ENCODE results near the gene HPSE2.
"Not testable (repeated sequence)": the region's sequence is repeated elsewhere in the genome, so short reads cannot be mapped to it uniquely, and the experiment has no call there.

HPSE2 gene

DNA sequence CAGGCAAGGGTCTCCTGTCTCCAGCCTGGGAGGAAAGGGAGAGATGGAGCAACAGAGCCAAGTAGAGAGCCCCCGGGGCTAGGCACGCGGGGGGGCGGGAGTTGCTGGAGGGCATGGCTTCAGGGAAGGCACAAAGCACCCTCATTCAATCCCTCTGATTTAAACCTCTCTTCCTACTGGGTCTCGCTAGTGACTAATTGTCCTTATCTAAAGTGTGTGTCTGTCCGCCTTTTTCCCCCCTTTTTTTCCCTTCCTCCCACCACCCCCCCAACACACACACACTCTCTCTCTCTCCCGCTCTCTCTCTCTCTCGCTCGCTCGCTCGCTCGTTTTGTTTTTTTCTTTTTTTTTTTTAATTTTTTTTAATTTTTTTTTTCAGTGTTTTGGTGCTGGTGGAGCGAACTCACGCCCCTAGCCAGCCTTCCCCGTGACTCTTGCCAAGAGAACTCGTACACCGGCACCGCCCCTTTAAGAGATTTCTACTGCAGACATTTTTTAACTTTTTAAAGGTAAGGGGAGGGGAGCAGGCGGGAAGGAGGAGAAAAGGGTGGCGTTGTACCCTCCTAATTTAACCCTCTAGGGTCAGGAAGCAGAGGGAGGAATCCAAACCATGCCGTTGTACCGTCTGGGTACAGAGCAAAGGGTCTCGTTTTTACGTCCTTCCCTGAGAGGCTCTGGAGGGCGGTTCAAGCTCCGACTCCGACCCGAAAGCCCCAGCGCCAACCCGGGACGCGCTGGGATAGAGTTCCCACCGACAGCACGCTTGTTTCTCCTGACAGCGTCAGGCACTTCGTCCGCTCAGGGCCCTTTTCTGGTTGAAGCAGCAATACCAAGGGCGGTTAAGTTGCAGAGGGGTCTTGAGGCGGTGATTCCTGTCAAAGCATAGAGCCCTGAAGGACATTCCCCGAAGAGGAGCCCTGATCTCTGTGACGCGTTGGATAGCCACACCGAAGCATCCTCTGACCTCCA is at the start of gene HPSE2:
TSS of gene HPSE2 (minus strand) at position 195 of the 969 bp plus-strand sequence.
- no peak for DNase-seq (ENCODE audit: low read depth)

DNA sequence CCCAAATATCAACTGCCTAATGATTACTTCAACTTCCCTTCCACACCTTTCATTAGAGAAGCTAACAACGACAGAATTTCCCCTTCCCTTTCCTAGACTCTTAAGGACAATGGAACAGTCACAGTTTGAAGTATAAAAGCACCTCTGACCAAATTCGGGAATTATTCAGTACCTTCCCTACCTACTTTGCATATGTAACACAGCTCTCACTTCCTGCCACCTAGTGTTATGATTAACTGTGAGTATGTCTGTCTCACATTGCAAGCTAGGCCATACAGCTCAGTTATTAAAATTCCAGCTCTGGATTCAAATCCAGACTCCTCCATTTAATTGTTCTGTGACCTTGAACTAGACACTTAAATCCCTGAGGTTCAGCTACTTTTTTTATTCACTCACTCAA is 44.8 kb upstream of the HPSE2 start:
- DNase-seq (ENCODE audit: low read depth): no peak

DNA sequence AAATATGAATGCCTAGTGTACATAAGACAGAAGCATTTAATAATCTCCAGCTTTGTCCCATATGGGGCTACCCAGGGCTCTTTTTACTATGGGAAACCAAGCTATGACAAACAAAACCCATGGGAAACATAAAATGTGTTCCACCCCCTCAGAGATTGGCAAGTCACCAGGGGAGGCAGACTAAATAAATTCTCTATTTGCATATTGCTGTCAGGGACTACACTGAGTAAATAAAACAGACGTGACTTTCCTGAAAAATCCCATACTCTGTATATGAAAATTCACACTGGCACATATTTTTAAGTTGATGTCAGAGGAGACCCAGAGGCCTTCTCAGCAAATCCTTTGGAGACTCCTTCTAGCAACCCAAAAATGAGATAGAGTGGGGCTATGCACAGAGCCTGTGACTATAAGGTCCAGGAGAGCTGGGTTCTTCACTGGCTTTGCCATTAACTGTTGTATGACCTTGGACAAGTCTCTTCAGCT is 44.0 kb upstream of the HPSE2 start:
- DNase-seq (ENCODE audit: low read depth): no peak

DNA sequence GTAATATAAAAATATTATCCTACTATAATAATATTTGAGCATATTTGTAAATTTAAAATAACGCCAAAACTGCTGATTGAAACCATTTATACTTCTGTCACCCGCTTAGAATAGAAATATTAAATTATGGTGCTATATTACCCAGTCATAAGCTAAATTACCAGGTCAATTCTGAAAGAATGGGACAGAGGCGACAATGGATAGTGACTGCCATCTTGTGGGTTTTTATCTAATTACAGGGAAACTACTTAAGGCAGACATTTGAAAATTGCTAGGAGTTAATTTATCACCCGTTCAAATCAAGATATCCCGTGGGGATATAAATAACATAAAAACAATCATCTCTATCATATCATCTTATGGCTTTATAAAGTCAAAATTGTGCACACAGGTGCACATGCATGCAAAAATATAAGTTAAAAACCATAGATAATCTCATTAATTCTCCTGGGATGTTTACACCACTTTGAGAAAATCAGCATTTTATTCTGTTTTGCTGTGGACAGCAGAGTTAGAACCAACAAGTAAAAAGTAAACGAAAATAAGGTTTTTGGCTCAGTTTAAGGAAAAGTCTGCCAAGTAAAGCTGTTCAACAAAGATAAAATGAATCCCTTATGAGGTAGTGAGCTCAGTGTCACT is 41.3 kb upstream of the HPSE2 start:
- DNase-seq (ENCODE audit: low read depth): no peak

DNA sequence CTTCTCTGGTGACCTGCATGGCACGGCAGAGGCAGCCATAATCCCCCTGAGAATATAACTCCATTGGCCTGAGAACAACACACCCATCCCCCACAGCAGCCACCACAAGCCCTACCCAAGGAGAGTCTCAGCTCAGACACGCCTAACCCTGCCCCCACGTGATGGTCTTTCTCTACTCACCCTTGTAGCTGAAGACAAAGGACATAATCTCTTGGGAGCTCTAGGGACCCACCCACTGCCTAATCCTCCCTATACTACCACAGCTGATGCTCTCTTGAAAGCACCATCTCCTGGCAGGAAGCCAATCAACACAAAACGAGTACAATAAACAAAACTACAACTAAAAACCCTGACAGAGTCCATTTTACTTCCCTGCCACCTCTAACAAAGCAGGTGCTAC is 30.7 kb upstream of the HPSE2 start:
- no peak for DNase-seq (ENCODE audit: low read depth)

DNA sequence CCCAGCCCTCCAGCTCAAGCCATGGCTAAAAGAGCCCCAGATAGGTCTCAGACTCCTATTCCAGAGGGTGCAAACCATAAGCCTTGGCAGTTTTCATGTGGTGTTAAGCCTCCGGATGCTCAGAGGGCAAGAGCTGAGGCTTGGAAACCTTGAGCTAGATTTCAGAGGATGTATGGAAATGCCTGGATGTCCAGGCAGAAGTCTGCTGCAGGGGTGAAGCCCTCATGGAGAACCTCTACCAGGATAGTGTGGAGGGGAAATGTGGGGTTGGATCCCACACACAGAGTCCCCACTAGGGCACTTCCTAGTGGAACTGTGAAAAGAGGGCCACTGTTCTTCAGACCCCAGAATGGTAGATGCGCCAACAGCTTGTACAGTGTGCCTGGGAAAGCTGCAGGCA is 13.2 kb upstream of the HPSE2 start:
- DNase-seq (ENCODE audit: low read depth): no peak

DNA sequence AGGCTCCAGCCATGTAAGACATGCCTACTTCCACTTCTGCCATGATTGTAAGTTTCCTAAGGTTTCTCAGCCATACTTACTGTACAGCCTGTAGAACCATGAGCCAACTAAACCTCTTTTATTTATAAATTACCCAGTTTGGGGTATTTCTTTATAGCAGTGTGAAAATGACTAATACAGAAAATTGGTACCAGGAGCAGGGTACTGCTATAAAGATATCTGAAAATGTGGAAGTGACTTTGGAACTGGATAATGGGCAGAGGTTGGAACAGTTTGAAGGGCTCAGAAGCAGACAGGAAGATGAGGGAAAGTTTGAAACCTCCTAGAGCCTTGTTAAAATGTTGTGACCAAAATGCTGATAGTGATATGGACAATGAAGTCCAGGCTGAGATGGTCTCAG is 12.2 kb upstream of the HPSE2 start:
- not testable (repeated sequence) for DNase-seq (ENCODE audit: low read depth)

DNA sequence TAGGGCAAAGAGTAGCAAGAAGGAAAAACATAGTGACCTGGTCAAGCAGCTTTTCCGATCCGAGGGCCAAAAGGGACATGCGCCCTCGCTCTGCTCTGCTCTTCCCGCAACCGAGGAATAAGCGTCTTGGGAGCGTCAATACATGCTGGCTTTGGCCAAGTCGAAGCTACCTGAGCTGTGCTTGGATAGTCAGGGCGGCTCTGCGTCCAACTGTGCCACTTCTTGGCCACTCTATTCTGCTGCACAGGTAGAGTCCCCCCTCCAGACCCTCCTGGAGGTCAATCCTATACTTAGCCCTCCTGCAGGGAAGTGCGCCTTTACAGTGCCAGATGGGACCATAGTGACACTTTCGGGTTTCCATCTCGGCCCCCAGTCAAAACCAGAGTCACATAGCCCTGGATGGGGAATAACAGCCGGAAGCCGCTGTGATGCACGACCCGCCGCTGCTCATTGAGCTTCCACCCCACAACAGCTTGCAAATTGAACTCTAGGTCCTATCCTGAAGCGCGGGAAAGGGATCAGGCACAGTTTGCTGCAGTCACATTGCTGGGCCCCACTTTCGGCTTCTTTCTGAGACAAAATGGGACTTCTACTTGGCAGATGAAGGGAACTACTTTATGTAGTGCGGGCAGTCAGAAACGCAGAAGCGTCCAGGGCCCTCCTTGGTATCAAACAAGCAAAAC is 1.1 kb upstream of the HPSE2 start:
- no peak for DNase-seq (ENCODE audit: low read depth)

DNA sequence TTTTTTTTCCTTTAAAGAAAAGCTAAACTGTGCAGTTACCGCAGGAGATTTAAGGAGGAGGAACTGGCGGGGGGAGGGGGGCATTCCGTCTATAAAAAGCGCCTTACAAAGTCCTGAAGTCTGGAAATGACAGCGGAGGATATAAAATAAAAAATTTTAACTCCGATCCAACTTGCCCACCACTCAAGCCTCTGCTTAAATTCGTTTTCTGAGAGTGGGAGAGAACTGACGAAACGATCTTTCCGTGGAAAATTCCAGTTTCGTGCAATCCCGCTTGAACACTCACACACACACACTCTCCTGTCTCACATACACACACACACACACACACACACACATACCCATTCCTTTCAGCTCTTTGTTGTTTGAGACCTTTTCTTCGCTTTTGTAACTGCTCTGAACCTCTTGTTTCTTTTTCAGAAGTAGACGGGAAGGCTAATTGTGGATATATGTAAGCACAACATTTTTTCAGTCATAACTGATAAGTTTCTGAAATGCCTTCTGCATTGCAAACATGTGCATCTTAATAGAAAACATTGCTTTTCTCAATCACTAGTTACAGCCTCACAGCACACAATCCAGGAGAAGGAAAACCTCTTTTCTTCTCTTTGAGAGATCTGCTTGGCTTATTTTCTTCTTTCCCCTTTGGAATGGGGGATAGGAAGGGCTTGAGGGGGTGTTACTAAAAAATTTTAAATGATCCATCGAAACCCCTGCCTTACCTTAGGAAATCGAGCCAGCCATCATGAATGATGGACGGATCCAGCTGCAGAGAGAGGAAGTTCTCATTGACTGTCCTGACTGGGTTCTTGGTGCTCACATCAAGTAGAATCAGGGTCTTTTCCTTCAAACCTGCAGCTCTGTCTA is 628 bp downstream of the HPSE2 start:
- no peak for DNase-seq (ENCODE audit: low read depth)

DNA sequence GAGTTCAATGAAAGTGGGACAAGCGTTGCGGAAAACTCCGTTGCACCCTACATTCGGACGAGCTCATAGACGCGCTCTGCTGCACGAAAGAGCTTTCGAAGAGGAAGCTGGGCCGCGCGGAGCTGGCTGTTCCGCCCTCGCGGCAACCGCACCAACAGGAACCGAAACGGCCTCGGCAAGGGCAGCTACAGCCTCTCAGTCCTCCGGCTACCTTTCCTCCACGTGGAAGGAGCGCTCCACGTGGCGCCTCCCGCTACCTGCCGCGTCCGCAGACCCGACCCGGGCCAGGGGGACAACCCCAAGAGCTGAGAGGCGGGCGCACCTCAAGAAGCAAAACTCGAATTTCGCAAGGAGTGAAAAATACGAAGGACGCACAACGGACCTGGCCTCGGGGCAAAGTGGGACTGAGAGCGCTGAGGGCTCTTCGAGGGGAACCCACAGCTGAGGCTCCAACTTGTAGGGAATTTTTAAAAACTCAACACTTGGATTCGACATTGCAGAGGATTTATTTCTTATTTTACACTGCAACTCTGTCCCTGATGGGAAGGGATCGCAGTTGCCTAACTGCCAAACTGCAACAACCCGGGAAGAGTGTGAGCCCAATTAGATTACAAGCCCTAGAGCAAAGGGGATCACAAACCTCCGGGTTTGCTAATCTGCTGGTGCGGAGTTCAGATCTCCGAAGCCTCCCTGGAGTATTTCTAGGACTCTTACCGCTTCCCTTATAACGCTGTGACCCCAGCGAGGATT is 1.4 kb downstream of the HPSE2 start:
- DNase-seq (ENCODE audit: low read depth): no peak

DNA sequence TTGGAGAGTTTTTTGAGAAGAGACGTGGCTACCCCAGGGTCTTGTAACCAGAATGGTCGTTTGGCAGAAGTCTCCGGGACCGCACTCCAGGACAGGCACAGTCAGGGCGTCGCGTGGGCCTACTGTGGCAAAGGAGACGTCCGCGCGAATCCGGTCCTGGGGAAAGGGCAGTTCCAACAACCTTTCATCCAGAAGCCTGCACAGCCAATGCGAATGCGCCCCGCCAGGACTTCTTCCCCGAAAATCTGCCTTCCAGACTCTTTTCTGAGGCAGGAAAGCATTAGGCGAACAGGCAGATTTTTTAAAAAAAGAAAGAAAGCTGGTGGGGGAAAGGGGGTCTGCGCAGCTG is 2.0 kb downstream of the HPSE2 start:
- no peak for DNase-seq (ENCODE audit: low read depth)

DNA sequence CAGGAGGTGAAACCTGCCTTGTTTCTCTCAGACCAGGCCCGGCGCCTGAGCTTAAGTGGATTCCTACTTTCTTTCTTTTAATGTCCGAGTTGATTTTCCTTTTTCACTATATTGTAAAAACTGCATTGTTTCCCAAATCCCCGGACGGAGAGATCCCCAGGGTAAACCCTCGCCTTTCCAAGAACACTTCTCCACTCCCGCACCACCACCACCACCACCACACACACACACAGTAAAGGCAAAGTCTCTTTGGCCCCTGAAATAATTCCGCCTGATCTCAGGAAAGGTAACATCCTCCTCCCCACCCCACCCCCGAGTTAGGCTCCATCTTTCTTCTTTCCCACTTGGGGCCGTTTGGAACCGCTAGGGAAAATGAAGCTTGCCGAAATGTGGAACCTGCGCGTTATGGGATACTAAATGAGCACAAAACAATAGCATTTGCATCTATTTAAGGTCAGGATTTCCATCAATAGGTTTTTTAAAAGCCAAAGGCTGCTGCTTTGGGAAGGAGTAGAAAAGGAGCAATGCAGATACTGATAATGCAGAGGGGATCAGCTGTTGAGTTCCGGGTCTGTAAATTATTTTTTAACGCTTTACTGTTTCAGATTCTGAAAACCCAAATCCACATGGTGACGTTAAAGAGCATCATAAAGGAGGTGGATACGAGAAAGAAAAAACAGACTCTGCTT is 2.5 kb downstream of the HPSE2 start:
- DNase-seq (ENCODE audit: low read depth): no peak

DNA sequence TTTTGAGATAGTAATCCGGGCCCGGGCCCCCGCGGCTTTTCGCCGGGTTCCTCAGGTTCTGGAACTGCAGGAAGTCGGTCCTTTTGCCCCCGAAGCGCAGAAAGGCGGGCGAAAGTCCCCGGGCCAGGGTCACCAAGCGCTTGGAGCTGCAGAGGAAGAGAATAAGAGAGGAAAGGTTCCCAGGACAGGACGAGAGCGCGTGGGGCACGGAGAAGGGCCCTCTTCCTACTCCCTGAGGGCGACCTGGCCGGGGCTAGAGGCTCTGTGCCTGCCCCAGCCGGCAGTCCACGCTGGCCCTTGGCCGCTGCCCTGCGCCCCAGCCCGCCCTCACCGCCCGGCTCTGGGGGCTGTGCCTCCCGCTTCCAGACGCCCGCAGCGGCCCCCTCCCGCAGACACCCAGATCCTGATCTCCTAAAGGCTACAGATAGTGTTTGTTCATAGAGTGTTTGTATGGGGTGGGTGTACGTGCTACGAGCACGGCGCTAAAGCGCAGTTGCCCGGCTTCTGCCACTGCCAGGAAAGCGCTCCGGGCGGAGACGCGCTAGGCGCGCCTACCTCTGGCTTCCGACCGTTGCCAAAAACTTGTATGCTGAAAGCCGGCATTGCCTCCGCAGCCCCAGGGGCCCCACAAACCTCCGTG is 3.2 kb downstream of the HPSE2 start:
- no peak for DNase-seq (ENCODE audit: low read depth)

DNA sequence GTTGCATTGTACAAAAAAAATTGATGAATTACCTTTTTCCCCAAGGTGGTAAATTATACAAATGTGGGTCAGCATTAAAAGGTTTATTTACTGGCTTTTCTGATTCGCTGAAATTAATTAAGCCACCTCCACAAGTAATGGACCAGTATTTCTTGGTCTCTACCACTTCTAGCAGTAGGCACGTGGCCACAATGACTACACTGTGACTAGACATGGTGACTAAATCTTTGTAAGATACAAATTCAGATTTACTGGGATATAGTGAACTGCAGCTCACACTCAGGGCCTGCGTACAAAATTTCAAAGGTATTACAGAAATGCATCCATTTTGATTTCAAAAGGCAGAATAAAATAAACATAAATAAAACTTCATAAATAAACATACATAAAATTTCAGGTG is 10.9 kb downstream of the HPSE2 start:
- DNase-seq (ENCODE audit: low read depth): no peak

DNA sequence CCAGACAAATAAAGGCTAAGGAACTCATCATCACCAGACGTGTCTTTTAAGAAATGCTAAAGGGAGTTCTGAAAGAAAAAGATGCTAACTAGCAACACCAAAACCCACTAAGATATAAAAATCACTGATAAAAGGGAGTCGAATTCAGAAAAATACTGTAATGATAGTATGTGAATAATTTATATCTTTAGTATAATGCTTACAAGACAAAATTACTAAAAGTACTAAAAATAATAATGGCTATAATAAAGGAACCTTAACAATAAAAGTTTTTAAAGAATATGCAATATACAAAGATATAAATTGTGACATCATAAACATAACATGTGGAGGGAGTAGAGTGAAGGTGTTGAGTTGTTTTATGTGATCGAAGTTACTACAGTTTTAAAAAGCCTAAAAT is 28.3 kb downstream of the HPSE2 start:
- DNase-seq (ENCODE audit: low read depth): no peak

DNA sequence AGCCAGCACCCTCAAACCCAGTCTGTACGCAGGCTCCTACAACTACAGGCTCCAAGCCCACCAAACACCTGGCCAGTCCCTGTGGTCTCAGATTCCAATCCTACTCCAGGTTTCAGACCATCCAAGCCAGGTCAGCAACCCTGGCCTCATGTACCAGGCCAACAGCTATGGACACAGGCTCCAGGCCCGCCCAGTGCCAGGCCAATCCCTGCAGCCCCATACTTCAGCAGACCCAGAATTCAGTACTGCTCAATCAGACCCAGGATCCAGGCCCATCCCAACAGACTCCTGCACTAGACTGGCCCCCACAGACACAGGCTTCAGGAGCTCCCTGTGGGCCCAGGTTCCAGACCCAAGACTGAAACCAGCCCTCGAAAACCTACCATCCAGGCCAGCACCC is 32.3 kb downstream of the HPSE2 start:
- DNase-seq (ENCODE audit: low read depth): no peak

DNA sequence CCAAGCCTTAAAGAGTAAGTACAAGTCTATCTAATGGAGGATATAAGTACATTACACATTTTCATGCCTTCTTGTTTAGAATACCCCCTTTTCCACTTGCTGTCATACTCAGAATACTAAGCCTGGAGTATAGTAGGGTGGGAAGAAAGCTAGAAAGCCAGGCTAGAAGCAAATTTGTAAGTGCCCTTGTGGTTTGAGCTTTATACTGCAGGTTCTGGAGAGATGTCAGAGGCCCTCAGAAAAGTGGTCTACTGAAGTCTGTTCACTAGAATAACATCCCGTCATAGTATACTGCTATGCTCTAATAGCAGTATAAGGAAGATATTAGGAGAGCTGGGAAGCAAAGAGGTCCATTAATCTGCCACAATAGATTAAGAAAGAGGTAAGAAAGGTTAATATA is 62.7 kb downstream of the HPSE2 start:
- no peak for DNase-seq (ENCODE audit: low read depth)

DNA sequence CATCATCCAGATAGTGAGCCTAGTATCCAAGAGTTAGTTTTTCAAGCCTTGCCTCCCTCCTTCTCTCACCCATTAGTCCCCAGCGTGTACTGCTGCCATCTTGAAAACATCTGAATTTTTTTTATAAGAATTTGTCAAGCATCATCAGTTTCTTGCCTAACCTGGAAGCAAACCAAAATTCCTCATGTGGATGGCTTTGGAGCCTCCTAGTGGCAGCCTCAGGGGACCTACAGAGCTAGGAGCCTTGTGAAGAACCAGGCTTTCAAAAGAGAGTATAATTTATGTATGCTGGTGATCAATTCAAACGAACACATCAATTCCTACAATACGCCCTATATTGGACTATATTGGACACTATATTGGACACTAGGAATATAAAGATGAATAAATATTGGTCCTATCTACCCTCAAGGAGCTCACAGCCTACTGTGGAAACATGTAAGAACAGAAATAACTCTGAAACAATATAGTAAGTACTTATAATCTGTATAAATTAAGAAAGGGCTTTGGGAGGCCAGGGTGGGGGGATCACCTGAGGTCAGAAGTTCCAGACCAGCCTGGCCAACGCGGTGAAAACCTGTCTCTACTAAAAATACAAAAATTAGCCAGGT is 63.4 kb downstream of the HPSE2 start:
- no peak for DNase-seq (ENCODE audit: low read depth)

DNA sequence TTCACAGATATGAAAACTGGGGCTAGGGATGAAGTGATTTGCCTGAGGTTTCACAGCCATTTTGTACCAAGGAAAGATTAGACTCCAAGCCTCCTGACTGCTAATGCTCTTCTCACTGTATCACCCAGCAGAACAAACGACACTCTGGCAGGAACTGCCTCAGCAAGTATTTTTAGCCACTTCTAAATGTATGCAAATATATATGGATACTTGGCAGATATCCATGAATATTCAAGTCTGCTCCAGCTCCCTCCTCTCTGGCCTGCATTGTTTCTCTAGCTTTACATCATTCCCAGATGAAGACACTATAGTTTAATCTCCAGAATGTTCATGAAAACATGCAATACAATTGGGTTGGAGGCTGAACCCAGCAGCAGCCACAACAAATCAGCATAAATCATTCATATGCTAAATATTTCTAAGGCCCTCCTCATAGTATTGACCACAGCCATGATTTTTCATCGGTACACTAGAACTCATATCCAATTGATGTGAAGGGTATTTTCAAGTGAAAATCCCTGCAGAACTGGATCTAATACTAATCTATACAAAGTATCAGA is 65.5 kb downstream of the HPSE2 start:
- no peak for DNase-seq (ENCODE audit: low read depth)
